AG09319 (cell line): ENCODE data around the gene GAB4.
"Not testable (repeated sequence)": the region's sequence is repeated elsewhere in the genome, so short reads cannot be mapped to it uniquely, and the experiment has no call there.

Experiments
- DNase-seq: peaks from one replicate; pipeline ENCODE4 v3.0.0-alpha.2; 2010; ENCODE audit warnings: low read depth; ENCODE audit errors: extremely low read depth
- TF ChIP-seq, protein P1 (sequence below): IDR thresholded peaks from 2 replicates; pipeline ENCODE4 v1.5.1; 2011; ENCODE audit warnings: low read depth, mild to moderate bottlenecking, inconsistent platforms, low read length, moderate library complexity

GAB4 gene

DNA sequence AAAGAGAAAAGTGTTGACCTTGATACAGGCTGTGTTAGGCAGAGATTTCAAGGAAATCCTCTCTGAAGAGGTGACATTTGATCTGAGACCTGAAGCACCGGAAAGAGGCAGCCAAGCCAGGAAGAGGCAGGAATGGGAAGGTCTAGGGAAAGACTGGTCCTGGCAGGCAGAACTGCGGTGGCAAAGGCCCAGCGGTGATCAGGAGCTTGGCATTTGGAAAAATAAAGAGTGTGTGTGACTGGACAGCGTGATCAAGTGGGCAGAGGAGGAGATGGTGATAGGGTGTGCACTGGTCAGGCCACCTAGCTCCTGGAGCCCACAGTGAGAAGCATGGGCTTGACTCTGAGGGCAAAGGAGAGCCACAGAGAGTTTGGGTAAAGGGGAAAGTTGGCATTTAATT, 27.2 kb upstream of the GAB4 start:
- TF ChIP-seq, protein P1, sequence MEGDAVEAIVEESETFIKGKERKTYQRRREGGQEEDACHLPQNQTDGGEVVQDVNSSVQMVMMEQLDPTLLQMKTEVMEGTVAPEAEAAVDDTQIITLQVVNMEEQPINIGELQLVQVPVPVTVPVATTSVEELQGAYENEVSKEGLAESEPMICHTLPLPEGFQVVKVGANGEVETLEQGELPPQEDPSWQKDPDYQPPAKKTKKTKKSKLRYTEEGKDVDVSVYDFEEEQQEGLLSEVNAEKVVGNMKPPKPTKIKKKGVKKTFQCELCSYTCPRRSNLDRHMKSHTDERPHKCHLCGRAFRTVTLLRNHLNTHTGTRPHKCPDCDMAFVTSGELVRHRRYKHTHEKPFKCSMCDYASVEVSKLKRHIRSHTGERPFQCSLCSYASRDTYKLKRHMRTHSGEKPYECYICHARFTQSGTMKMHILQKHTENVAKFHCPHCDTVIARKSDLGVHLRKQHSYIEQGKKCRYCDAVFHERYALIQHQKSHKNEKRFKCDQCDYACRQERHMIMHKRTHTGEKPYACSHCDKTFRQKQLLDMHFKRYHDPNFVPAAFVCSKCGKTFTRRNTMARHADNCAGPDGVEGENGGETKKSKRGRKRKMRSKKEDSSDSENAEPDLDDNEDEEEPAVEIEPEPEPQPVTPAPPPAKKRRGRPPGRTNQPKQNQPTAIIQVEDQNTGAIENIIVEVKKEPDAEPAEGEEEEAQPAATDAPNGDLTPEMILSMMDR, result no peak
- DNase-seq, result no peak

DNA sequence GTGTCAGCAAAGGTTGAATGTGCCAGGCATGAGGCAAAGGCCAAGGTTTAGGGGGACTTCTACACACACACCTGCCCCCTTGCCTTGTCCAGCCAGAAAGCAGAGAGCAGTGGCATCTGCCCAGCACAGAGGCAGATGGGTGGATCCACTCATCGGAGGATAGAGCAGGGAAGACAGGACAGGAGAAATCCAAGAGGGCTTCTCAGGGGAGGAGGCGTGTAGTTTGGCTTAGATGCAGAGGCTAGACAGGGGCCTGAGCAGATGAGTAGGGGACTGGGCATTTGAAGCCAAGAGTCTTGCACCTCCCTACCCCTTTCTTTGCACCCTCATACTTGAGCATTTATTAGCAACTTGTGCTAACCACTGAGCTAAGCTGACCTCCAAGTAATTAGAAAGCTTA, 26.5 kb upstream of the GAB4 start:
- DNase-seq, result not testable (repeated sequence)

DNA sequence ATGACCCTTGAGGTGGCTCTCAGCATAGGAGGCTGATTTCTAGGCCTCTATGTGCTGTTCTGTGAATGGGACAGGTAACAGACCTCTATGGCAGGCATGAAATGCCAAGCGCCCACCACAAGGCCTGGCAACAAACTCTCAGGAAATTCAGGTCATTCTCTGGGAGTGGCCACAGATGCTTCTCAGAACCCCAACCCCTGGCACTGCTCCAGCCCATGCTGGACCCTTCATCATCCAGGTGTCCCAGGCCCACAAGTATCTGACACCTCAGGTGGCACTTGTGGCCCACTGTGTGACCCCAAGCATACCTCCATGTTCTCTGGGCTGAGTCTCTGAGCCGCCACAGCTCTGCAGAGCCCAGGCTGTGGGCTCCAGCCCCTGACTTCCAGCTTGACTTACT, 24.3 kb upstream of the GAB4 start:
- not testable (repeated sequence) for DNase-seq

DNA sequence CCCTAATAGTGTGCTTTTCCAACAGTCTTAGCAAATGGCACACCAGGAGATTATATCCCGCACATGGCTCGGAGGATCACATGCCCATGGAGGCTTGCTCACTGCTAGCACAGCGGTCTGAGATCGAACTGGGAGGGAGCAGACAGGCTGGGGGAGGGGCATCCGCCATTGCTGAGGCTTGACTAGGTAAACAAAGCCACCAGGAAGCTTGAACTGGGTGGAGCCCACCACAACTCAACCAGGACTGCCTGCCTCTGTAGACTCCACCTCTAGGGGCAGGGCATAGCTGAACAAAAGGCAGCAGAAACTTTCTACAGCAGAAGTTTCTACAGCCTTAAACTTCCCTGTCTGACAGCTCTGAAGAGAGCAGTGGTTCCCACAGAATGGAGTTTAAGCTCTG, 16.4 kb upstream of the GAB4 start:
- not testable (repeated sequence) for DNase-seq

DNA sequence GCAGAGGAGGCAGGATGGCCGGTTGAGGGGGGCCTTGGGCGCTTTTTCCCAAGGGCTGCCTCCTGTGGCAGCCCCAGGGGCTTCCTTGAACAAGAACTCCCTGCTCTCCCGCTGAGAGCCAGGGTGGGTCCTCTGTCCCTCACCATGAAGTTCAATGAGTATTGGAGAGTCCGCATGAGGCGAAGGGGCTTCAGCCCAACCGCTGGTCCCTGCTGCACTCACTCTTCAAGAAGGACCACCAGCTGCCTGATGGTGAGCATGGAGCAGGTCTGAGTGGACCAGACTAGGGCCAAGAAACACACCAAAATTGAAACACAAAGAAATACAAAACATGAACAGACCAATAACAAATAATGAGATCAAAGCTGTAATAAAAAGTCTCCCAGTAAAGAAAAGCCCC, 7.5 kb upstream of the GAB4 start:
- DNase-seq, result not testable (repeated sequence)

DNA sequence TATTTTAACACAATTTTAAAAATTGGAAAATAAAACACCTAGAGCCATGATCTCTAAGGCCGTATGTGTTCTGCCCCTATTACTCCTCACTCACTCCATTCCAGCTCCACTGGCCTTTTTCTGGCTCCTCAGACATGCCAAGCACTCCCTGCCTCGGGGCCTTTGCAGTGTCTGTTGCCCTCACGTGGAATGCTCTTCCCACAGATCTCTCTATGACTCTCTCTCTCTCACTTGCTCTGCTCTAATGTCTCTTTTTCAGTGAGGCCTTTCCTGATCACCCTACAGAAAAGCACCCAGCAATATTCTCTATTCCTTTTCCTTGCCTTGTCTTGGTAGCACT, 6.0 kb upstream of the GAB4 start:
- not testable (repeated sequence) for DNase-seq

DNA sequence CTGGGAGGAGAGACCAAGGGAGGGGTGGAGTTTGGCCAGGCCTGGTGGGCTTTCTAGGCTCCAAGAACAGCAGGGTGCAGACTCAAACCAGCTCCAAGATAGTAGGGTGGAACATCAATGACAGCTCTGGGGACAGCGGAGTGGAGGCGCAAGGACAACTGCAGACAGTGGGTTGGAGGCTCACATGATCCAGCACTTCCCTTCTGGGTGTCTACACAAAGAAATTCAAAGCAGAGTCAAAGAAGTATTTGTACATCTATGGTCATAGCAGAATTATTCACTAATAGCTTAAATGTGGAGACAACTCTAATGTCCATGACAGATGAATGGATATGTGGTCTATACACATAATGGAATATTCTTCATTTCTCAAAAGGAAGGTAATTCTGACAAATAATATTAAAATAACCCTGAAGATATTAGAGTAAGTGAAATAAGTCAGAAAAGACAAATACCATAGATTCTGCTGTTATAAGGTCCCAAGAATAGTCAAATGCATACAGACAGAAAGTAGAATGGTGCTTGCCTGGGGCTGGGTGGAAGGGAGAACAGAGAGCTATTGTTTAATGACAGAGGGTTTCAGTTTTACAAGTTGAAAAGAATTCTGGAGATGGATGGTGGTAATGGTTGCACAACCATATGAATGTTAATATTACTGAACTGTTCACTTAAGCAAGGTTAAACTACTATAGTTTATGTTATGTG, 5.5 kb upstream of the GAB4 start:
- DNase-seq, result no peak
- TF ChIP-seq, protein P1, result no peak

DNA sequence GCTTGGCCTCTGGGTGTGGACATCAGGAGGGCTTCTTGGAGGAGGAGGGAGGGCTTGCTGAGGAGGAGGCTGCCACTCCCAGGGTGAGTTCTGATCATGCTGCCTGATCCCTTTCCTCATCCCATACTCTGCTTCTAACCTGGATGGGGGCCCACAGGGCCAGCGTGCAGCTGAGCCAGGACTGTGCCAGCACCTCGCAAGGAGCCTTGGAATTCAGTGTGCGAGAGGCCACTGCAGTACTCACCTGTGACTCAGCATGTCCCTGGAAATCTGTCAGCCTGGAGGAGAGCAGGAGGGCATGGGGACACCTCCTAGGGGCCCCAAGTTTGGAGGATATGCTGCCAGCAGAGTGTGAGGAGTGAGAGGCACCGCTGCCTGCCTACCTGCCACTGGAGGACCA, 4.2 kb upstream of the GAB4 start:
- DNase-seq, result no peak
- TF ChIP-seq, protein P1, result no peak

DNA sequence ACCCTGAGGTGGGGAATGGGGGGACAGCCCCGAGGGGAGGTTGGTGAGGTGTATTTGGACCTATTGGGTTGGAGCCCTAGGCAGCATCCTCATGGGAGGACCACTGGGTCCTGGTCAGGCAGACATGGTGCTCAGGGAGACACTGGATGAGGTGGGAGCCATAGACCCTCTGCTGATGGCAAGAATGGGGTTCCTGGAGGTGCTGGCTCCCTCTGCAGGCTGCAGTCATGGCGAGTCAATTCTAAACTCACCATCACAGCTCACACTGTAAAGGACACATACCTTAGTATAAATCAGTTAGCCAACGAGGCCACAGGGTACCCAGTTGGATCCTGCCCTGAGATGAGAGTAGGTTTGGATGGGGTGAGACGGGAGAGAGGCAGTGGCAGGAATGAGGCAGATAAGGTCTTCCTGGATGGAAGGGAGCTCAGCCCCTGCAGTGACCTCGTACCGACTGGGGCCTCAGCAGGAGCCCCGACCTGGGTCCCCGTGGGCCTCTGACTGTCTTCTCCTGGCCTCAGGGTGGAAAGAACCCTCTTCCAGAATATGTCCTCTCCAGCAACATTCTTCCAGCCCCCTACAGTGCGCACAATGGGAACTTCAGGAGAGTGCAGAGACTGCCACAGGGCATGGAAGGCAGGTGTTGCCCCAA, 1.7 kb upstream of the GAB4 start:
- DNase-seq, result no peak
- TF ChIP-seq, protein P1, result no peak

DNA sequence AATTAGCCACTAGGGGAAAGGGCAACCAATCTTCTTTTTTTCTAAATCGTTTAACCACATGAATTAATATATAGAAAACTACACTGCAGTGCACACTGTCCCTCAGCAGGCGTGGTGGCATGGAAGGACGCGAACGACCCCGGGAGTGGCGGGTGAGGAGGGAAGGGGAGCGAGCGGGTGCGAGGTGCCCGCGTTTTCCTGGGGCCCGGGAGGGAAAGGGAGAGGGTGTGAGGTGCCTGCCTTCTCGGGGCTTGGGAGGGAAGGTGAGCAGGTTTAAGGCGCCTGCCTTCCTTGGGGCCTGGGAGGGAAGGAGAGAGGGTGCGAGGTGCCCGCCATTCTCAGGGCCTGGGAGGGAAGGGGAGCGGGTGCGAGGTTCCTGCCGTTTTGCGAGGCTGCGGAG, 765 bp downstream of the GAB4 start:
- no peak for DNase-seq
- TF ChIP-seq, protein P1, result no peak
